Left lung (tissue), 10 donors: Measurements from ENCODE around the gene IGSF9. TPM values are rescaled to one million over a fixed set of nuclear protein-coding genes. Genes with fewer than 3 reads are reported as not detected.

Experiments used
- ATAC-seq: fragments of 200-7000 bp; cut with Tn5 transposase; one replicate; pipeline ENCODE4 v1.9.1; 2020; ENCODE audit warnings: moderate library complexity
- DNase-seq, 4 donors: peaks; one replicate each; pipeline ENCODE4 v3.0.0-alpha.2; 2013 to 2020
- H3K27ac ChIP-seq, 2 donors: fragments of 200-600 bp; sonication (generic) in 1 of 2; one replicate each; pipeline versions ENCODE4 v1.5.0 to v1.8.0; 2020 to 2021
- H3K27me3 ChIP-seq, 2 donors: fragments of 200-600 bp; sonication (generic) in 1 of 2; one replicate each; pipeline versions ENCODE4 v1.5.0 to v1.8.0; 2020 to 2021
- H3K36me3 ChIP-seq, 2 donors: fragments of 200-600 bp; sonication (generic) in 1 of 2; one replicate each; pipeline versions ENCODE4 v1.5.0 to v1.8.0; 2020 to 2021
- H3K4me1 ChIP-seq, 2 donors: fragments of 200-600 bp; one replicate each; pipeline ENCODE4 v1.8.0; 2021
- H3K4me3 ChIP-seq, 2 donors: fragments of 200-600 bp; sonication (generic) in 1 of 2; one replicate each; pipeline versions ENCODE4 v1.5.0 to v1.8.0; 2020 to 2021; ENCODE audit warnings: mild to moderate bottlenecking in 1 of 2
- H3K9me3 ChIP-seq, 2 donors: fragments of 200-600 bp; sonication (generic) in 1 of 2; one replicate each; pipeline versions ENCODE4 v1.5.0 to v1.8.0; 2020 to 2021
- CTCF ChIP-seq, 2 donors: fragments of 200-600 bp; sonication (generic) in 1 of 2; IDR thresholded peaks; one replicate each; pipeline versions ENCODE4 v1.5.0 to v1.8.0; 2021; ENCODE audit warnings: antibody characterized with exemption in 2 of 2
- intact Hi-C, 2 donors: fragments of 100-400 bp; cut with DNase I; formaldehyde crosslinking; loops; one replicate each; pipeline versions ENCODE4 v1.11.2 to v1.14.2; 2022
- polyA plus RNA-seq, 6 donors: library from polyadenylated mRNA; unstranded; fragments of 120-200 nt; gene quantifications; one replicate each; pipeline ENCODE4 v1.2.1, GENCODE V29; 2013; ENCODE audit not compliant: insufficient read length in 6 of 6
- total RNA-seq, 2 donors: library from RNA; stranded (reverse); fragmentation: NEBNext Ultra II Directional; extraction: Animal tissue kit (Norgen Biotek cat#: 25700); gene quantifications; one replicate each; pipeline ENCODE4 v1.2.1, GENCODE V29; 2021
- donor health status: DM: no; HTN: yes; CAD: no.
- donor health status: DM: no; HTN: no; CAD: no.

Gene IGSF9
- total and polyA plus RNA-seq, 8 donors = 2.8 to 16.9 (median 13.6) TPM

GRCh38 chr1:159961636-159962035 is 16.2 kb upstream of the IGSF9 start:
- ATAC-seq = no peak
- no peak overlapping the region for H3K4me3 ChIP-seq
- intact Hi-C loops = no loop called here

GRCh38 chr1:159960721-159961381 is 15.4 kb upstream of the IGSF9 start:
- H3K27ac ChIP-seq = no peak overlapping the region
- DNase-seq (peak in 1 of 4 donors; percentile 21), ATAC-seq (peak; percentile 69)
- no peaks in the 10 kb centered on the region for H3K4me1 ChIP-seq
- intact Hi-C loops = no loop called here
- no peaks in the 10 kb centered on the region for H3K9me3 ChIP-seq
- no peak overlapping the region for H3K4me3 ChIP-seq
- TF ChIP-seq CTCF (IDR thresholded peaks at IDR 0.05) = no peak
- H3K36me3 ChIP-seq = no peaks in the 10 kb centered on the region
- peaks cover 0 to 3% of the 10 kb centered on the region in 2 donors for H3K27me3 ChIP-seq

More at GRCh38 chr1:159961636-159962035, 16.2 kb upstream of the IGSF9 start:
- DNase-seq = no peak
- peaks cover 0 to 3% of the 10 kb centered on the region in 2 donors for H3K27me3 ChIP-seq
- H3K4me1 ChIP-seq = no peaks in the 10 kb centered on the region
- H3K36me3 ChIP-seq = no peaks in the 10 kb centered on the region
- no peaks in the 10 kb centered on the region for H3K9me3 ChIP-seq
- H3K27ac ChIP-seq = no peak overlapping the region
- no peak for TF ChIP-seq CTCF (IDR thresholded peaks at IDR 0.05)

GRCh38 chr1:159959451-159959850 is 14.0 kb upstream of the IGSF9 start:
- DNase-seq = no peak
- Histone ChIP-seq H3K9me3 (no peaks in the 10 kb centered on the region), H3K27ac (no peak overlapping the region), H3K36me3 (no peaks in the 10 kb centered on the region), H3K4me3 (no peak overlapping the region), H3K27me3 (no peaks in the 10 kb centered on the region), H3K4me1 (no peaks in the 10 kb centered on the region)
- peak; percentile 43 for ATAC-seq
- intact Hi-C loops = no loop called here
- TF ChIP-seq CTCF (IDR thresholded peaks at IDR 0.05) = no peak

GRCh38 chr1:159958719-159959380 is 13.4 kb upstream of the IGSF9 start:
- Histone ChIP-seq H3K4me3 (no peak overlapping the region), H3K27me3 (no peaks in the 10 kb centered on the region), H3K9me3 (no peaks in the 10 kb centered on the region), H3K4me1 (no peaks in the 10 kb centered on the region), H3K36me3 (no peaks in the 10 kb centered on the region), H3K27ac (no peak overlapping the region)
- no peak for DNase-seq
- intact Hi-C loops = no loop called here
- TF ChIP-seq CTCF (IDR thresholded peaks at IDR 0.05) = no peak
- no peak for ATAC-seq

- ATAC-seq (no peak), DNase-seq (no peak)
- H3K4me1 ChIP-seq = no peaks in the 10 kb centered on the region
- H3K27ac ChIP-seq = no peak overlapping the region
- no peak overlapping the region for H3K4me3 ChIP-seq
- H3K27me3 ChIP-seq = peaks cover 0 to 4% of the 10 kb centered on the region in 2 donors
- intact Hi-C loops = no loop called here
- TF ChIP-seq CTCF (IDR thresholded peaks at IDR 0.05) = no peak
- H3K9me3 ChIP-seq = no peaks in the 10 kb centered on the region
- no peaks in the 10 kb centered on the region for H3K36me3 ChIP-seq
Observed at GRCh38 chr1:159957824-159958268, 12.4 kb upstream of the IGSF9 start.
